ENCODE measurements around the gene FUT4.
A peak's percentile ranks its signal among the peaks of the same experiment; 100 is the strongest.

Gene FUT4

GRCh38 chr11:94590352-94591041 is 46.8 kb downstream of the FUT4 start:
- TF ChIP-seq POLR2AphosphoS5 (IDR thresholded peaks at IDR 0.05; ENCODE audit: low read depth, low read length) (no peak), POLR2A (IDR thresholded peaks at IDR 0.05; ENCODE audit: low read depth, low read length) (no peak), TAF1 (IDR thresholded peaks at IDR 0.05; ENCODE audit: borderline replicate concordance, low read depth, low read length) (no peak)
- FAIRE-seq (no peak), DNase-seq (ENCODE audit: insufficient read length) (no peak)

DNA sequence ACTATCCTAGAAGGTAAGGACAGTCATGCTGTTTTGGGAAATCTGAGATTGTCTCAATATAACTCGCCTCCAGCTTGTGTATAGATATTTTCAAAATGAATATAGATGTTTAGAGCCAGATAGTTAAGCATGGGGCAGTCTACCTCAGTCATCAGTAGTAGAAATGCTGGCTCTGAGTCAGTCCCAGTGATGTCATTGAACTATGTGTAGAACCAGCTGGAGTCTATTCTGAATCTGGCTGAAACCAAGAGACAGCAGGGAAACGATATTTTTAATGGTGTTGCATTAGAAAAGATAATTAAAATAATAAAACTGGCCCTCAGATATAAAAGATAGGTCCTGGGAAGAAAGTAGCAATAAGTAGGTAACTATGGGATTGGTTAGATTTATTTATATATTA is 49.3 kb downstream of the FUT4 start:
- no peak for TF ChIP-seq POLR2AphosphoS5 (IDR thresholded peaks at IDR 0.05; ENCODE audit: low read depth, low read length)
- TF ChIP-seq TAF1 (IDR thresholded peaks at IDR 0.05; ENCODE audit: borderline replicate concordance, low read depth, low read length), result no peak
- no peak for TF ChIP-seq POLR2A (IDR thresholded peaks at IDR 0.05; ENCODE audit: low read depth, low read length)
- DNase-seq (ENCODE audit: insufficient read length) (no peak), FAIRE-seq (peak; percentile 42)

- DNase-seq (ENCODE audit: insufficient read length) (no peak), FAIRE-seq (peak; percentile 85)
- TF ChIP-seq POLR2AphosphoS5 (IDR thresholded peaks at IDR 0.05; ENCODE audit: low read depth, low read length), result no peak
- TF ChIP-seq TAF1 (IDR thresholded peaks at IDR 0.05; ENCODE audit: borderline replicate concordance, low read depth, low read length), result no peak
- TF ChIP-seq POLR2A (IDR thresholded peaks at IDR 0.05; ENCODE audit: low read depth, low read length), result no peak
These were observed 51.4 kb downstream of the FUT4 start for GRCh38 chr11:94595076-94595475.

DNA sequence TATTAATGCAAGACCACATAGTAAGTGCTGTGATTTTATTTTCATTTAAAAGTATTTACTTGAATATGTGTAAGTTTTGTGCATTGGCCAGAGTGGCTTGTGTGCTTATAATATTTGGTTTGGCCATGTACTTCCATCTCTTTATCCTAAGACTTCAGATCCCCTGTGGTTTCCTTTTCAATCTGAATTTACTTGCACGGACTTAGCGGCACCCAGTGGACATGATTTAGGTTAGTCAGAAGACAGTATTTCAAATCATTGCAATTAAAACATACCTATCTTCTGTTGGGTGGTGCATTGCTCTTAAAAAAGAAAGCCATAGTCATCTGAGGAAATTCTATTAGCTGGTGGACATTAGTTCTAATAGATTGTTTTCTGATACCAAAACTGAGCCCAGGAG is 54.2 kb downstream of the FUT4 start:
- TF ChIP-seq POLR2A (IDR thresholded peaks at IDR 0.05; ENCODE audit: low read depth, low read length), result no peak
- FAIRE-seq, result peak; percentile 48
- no peak for DNase-seq (ENCODE audit: insufficient read length)
